Stimulated activated CD8-positive, alpha-beta memory T cell treated with anti-CD3 and anti-CD28 coated beads, Interleukin-12 subunit alpha, Interleukin-12 subunit beta, amount 100 ng/mL, for 4 hours (primary cell): ENCODE results near the gene ANKRD6.

Experiments used
- DNase-seq: peaks from one replicate; pipeline ENCODE4 v3.0.0-alpha.2; 2020; ENCODE audit warnings: low read depth

The ANKRD6 gene

GRCh38 chr6:89564752-89565427 is 131.9 kb downstream of the ANKRD6 start:
- DNase-seq = no peak

DNA sequence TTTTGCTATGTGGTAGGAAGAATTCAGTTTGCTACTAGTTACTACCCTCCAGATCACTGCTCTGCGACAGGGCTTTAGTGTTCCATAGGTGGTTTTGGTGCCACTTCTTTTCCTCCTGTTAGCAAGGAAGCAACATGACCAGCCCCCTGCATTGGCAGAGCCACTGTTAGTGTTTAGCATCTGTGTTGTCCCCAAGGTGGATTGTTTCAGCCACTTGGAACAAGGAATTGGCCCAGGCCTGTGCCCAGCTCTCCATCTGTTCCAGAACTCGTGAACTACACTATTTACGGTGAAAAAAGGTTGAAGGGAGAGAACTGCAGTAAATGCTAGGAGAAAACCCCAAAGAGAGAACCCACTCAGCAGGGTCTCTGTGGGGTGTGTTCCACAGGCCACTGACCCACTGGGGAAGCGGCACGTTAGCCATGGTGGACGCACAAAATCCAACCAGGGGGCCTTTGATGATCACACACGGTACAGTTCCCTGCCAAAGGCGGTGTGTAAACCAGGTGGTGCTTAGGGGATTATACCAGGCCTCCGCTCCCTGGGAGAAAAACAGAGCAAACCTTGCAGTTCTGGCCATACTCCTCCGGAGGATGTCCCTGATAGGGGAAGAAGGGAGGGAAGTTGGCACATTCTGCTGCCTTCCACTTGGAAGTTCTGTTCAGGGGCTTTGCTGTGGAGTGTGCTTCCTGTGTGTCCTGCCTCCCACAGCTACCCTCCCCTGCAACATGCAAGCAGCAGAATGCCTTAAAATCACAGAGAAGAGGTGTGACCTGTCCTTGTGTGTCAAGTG is 133.3 kb downstream of the ANKRD6 start:
- no peak for DNase-seq

DNA sequence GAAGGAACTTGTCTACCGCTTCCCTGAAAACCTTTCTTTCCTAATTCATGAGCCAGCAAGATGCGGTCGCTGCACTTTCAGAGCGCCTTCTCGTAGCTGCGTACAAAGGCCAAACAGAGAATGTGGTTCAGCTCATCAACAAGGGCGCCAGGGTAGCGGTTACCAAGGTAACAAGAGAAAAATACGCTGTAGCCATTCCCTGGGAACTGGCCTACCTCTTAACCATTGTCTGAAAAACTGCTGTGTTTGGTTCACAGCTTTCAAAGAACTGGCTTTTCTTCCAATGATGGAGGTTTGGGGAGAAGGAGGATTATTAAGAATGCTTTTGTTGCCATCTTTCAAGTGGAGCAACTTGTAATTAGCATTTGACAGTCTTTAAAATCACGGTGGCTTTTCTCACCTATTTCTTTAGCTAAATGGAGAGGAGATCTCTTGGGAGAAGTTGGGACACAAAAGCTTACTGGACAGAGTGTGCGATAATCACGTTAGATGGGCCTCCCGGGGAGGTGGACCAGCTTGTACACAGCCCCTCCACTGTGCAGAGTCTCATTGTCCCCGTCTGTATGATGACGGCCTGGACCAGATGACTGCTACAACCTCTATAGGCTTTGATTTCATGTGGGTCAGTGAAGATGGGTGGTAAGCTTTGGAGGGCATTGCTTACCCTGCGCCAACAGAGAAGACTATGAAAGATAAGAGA is 134.1 kb downstream of the ANKRD6 start:
- DNase-seq = no peak

GRCh38 chr6:89567630-89568390 is 134.9 kb downstream of the ANKRD6 start:
- DNase-seq = no peak

GRCh38 chr6:89574910-89575561 is 142.1 kb downstream of the ANKRD6 start:
- DNase-seq = no peak

- DNase-seq = no peak
Observed at GRCh38 chr6:89575562-89575960, 142.6 kb downstream of the ANKRD6 start.

- no peak for DNase-seq
Observed at GRCh38 chr6:89580997-89581666, 148.2 kb downstream of the ANKRD6 start.

GRCh38 chr6:89581689-89582088 is 148.7 kb downstream of the ANKRD6 start:
- no peak for DNase-seq

DNA sequence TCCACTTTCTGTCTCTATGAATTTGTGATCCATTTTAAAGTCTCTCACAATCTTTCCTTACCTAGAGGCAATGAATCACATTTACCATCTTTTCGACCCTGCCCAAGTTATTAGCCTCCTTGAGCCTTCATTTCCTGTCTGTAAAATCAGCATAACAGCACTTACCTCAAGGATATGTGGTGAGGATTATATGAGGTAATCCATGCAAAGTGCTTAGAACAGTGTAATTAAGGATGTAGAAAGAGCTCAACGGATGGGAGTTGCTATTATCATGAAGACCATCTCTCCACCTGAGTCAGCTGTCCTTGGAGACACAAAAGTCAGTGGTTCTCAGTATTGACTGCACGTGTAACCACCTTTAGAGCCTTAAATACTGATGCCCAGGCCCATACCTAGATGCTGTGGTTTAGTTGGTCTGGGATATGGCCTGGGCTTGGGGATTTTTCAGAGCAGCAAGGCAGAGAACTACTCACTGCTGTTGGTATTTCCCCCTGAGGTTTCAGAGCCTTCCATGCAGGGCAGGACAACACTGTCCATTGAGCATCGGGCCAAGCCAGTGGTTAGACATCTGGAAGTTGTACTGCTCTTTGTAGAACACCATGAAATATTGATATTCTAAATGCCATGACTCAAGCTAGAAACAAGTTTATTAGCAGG is 149.8 kb downstream of the ANKRD6 start:
- no peak for DNase-seq

DNA sequence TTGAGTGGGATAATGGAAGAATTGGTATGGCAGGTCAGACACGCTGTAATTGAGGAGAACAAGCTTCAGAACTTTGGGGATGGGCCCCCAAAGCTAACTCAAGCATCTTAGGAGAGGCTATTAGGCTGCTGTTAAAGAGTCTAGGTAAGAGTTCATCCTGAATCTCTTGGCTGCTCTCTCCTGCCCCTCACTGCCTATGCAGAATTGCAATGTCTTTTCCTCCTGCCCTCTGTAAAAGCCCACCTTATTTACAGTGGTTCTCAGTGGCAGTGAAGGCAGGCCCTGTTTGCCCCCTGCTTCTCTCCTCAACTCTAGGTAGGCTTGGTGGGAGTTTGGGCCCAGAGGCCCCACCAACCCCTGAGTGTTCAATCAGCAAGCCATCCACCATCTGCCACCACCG is 150.6 kb downstream of the ANKRD6 start:
- no peak for DNase-seq

- DNase-seq = no peak
Observed at GRCh38 chr6:89584539-89584938, 151.6 kb downstream of the ANKRD6 start.

DNA sequence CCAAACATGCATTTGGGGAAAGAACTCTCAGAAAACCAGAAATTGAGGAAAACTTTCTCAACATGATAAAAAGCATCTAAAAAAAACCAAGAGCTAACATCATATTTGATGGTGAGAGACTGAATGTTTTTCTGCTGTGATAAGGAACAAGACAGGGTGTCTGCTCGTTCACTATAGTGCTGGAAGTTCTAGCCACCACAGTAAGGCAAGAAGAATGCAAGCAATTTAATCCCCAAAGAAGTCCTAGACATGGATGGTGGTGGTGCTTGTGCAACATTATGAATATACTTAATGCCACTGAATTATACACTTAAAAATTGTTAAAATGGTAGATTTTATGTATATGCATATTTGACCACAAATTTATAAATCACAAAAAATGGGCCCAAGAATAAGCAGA is 152.2 kb downstream of the ANKRD6 start:
- no peak for DNase-seq

DNA sequence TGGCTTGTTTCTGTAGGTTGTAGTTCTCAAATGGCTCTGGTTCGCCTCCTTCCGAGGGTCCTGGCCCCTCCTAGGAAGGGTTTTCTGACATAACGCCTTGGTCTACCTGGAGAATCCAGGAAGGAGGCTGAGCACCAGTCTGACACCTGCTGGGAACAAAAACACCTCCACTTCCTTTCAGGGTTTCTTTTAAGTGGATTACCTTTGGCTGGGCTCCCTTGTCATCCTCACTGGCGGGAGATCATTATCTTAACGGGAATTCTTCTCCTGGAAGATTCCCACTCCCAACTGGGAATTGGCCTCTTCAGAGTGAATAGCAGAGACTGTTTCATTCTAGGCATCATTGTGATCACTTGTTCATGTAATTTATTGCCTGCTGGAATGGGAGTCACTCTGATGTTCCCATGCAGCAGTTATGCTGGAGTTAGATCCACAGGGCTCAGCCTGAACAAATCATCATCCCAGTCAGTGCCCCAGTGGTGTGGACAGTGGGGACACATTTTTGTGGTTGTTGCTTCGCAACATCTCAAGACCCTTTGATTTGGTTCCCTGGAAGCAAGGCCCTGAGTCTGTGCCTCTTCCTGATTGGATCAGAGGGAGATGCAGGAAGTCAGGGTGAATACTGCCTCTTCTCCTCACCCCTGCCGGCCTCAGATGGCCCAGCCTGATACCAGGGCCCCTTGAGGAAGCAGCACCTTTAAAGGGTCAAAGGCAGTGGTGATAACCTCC is 156.5 kb downstream of the ANKRD6 start:
- DNase-seq = no peak

GRCh38 chr6:89590133-89590532 is 157.2 kb downstream of the ANKRD6 start:
- no peak for DNase-seq

- no peak for DNase-seq
Observed at GRCh38 chr6:89591745-89592144, 158.8 kb downstream of the ANKRD6 start.

DNA sequence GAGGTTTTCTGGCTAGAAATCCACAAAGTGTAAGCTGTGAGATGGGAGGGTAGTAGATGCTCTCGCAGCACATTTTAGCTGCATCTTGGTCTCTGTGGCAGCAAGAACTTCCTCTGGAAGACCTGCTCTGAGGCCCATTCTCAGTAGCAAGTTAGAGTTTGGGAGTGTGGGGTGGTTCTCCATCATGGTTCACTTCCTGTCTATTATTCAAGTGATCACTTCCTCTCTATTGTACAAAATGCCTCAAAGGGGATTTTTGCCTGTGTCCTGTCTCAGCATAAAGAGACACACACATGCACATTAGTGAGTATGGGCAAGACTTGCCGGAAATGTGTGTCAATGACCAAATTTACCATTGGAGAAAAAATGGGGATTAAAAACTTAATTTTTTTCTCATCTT is 163.1 kb downstream of the ANKRD6 start:
- DNase-seq = no peak

- DNase-seq = no peak
Observed at GRCh38 chr6:89596484-89596883, 163.5 kb downstream of the ANKRD6 start.

GRCh38 chr6:89597372-89597771 is 164.4 kb downstream of the ANKRD6 start:
- DNase-seq = no peak

- DNase-seq = no peak
Observed at GRCh38 chr6:89597988-89598387, 165.0 kb downstream of the ANKRD6 start.

DNA sequence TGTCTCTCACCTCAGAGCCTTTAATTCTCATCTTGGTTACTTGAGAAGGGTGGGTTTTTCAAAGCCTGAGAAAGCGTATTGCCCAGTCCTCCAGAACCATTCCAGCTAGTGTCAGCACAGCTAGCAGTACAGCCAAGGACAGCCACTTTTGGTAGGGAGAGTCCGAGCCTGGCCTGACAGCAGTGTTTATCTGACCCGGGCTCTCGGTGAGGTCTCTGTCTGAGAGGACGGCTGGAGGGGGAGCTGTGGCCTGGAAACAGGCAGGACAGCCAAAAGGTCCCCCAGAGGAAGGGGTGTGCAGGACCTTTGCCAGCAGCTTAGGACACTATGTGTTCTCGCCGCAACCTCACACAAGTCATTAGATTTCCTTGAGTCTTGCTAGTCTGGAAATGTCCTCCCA is 166.8 kb downstream of the ANKRD6 start:
- no peak for DNase-seq
